ENCODE measurements around the gene ARHGAP10. TPM values are rescaled to one million over a fixed set of nuclear protein-coding genes. Genes with fewer than 3 reads are reported as not detected.
"Not testable (repeated sequence)": the region's sequence is repeated elsewhere in the genome, so short reads cannot be mapped to it uniquely, and the experiment has no call there.

The ARHGAP10 gene
- total RNA-seq, 1 experiment from 2014 or later, result 10.3 TPM

DNA sequence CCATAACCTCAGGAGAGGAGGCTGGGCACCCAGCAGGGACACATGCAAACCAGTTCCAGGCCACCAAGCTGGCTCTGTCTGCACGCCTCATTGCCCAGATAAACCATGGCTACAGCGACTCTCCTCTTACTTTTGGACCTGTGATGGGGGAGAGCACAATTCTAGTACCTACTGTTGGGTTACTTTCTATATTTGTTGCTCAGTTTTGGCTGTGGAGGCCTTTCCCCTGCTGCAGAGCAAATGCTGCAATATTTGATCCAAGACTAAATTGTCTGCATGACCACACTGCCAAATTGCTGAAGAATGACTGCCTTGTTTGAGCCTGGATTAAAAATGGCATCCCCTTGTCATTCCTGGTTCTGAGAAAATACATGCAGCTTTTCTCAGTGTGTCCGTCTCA lies 253.5 kb downstream of the ARHGAP10 start:
- no peak for DNase-seq (ENCODE audit: low spot score)

DNA sequence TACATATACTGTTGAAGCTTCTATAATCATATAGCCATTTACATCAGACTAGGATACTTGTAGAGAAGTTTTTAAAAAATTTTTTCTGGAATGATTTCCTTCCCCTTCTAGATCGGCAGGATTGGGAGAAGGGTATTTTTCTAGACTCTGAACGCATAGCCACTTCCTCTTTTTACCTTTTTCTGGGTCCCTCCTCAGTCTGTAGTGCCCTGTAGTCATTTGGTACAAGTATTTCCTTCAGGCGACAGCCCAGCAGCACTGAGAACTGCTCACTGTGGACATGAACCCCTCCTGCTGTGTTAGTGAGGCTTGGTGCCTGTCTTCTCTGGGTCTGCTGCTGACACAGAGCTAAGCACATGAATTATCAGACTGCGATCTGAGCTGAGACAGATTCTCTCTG lies 255.4 kb downstream of the ARHGAP10 start:
- DNase-seq (ENCODE audit: low spot score), result no peak

GRCh38 chr4:147991543-147992283 lies 259.8 kb downstream of the ARHGAP10 start:
- no peak for DNase-seq (ENCODE audit: low spot score)

GRCh38 chr4:147994076-147994475 lies 262.2 kb downstream of the ARHGAP10 start:
- no peak for DNase-seq (ENCODE audit: low spot score)

DNA sequence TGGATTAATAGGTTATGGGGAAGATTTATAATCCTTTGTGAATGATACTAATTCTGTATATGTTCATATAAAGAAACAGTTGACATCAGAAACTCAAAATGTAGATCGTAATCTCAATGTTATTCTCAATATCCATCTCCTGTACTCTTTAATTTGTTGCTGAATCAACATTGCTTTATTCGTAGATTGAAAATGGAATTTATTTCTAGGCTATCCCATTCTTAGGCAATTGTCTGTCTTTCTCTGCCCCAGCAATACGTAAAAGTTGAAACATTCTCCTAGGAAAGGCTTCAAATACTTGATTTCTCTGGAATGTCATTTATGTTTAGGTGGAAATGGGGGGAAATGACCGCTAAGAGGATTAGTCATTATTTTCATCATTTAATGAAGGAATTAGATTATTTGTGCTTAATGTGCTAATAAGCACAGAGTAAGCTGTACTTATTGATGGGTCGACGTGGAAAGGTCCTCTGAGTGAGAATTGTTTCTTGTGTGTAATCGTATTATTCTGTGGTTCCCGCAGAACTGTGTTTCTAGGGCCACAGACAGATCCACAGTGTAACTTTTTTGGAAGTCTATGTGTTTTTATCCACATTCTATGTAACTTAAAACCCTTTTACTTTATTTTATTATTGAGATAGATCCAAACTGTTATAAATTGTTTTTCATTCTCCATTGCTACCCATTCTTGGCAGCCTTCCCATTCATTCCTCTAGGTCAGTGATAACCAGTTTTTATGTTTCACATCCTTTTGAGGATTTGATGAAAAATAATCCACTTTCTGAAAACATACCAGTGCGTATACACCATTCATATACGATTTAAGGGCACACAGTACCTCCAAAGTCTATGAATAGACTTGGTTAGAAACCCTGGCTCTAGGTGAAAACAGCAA lies 262.9 kb downstream of the ARHGAP10 start:
- DNase-seq (ENCODE audit: low spot score), result no peak

GRCh38 chr4:147996859-147997258 lies 265.0 kb downstream of the ARHGAP10 start:
- no peak for DNase-seq (ENCODE audit: low spot score)

- DNase-seq (ENCODE audit: low spot score), result not testable (repeated sequence)
Measured at GRCh38 chr4:148000038-148000437, 268.1 kb downstream of the ARHGAP10 start.

DNA sequence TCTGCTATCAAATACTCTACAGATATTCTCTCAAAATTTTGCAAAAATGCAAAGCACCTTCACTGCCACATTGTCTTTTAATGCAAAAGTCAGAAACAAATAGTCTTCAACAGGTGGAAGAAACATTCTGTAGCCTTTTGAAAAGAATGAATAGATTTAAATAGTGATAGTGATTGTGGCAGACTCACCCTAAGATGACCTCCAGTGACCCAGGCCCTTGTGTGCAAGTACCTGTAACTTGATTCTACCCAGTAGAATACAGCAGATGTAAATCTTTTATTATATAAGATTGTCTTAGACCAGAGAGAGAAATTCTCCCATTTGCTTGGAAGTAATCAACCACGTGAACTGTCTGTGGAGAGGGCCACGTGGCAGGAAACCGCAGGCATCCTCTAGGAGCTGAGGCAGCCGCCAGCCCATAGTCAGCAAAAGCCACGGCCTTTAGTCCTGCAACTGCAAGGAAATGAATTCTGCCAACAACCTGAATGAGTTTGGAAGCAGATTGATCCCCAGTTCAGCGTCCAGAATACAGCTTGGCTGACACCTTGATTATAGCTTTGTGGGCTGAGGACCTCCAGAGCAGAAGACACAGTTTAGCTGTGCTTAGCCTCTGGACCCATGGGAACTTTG lies 272.5 kb downstream of the ARHGAP10 start:
- no peak for DNase-seq (ENCODE audit: low spot score)

DNA sequence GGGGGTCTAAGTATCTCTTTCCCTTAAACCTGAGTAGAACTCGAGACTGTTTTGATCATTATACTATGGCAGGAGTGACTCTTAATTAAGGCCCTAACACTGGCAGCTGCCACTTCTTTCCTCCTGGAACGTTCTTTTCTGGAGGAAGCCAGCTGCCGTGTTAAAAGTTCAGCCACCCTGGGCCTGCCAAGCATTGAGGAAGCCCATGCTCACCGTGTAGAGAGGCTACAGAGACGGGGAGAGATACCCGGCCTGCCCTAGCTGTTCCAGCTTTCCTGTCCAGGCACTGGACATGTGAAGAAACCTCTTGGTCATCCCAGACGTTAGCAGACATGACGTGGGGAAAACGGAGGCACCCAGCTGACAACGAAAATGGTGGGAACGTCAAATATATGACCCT lies 274.1 kb downstream of the ARHGAP10 start:
- DNase-seq (ENCODE audit: low spot score), result no peak

- DNase-seq (ENCODE audit: low spot score), result peak; percentile 92
Measured at GRCh38 chr4:148007314-148007760, 275.4 kb downstream of the ARHGAP10 start.

DNA sequence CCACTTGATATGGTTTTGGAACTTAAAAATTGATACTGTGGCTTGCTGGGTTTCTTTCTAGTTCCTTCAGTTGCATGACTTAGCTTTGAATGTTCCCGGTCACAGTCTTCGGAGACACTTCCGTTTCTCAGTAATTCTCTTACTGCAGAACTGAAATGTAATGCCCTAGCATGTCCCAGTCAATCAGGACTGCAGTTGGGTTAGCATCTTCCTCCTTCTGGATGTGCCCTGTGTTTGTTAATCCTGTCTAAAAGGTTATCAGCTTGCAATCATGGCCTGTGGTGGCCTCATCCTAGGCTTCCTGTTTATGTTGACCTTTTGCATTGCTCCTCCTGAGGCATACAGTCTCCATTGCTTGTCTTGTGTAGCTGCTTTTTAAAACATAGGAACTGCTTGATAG lies 275.9 kb downstream of the ARHGAP10 start:
- peak; percentile 11 for DNase-seq (ENCODE audit: low spot score)

DNA sequence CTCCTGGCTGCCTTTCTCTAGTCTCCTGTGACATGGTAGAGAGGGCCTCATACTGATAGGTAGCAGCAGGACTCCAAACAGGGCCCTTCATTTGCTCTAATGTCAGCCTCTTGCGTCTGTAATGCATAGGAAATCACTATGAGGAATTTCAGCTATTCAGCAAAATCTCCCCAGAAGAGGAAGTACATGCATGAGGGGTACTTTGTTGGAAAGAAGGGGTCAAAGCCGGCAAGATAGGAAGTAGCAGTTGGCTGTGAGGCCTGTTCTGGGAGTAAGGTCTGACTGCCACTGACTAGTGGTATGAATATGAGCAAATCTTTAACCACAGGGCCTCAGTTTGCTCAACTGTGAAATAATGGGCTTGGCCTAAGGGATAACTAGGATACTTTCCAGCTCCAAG lies 283.2 kb downstream of the ARHGAP10 start:
- no peak for DNase-seq (ENCODE audit: low spot score)

DNA sequence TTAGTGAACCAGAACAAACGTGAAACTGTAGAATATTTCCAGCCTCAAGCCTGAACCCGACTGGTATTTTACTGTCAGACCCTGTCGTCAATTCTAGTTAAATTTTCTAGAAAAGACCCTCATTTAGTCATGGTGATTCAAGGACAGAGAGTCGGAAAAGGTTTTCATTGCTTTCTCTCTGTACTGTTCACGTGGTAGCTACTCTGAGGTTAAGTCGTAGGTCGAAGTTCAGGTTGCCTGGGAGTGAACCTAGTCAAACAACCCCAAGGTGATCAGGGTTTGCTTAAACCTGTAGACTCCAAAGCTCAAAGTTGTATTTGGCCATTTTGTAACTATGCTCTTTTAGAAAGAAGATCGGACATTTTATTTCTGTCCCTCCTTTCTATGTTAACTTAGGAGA lies 283.6 kb downstream of the ARHGAP10 start:
- no peak for DNase-seq (ENCODE audit: low spot score)

- no peak for DNase-seq (ENCODE audit: low spot score)
Measured at GRCh38 chr4:148016063-148016637, 284.3 kb downstream of the ARHGAP10 start.

DNA sequence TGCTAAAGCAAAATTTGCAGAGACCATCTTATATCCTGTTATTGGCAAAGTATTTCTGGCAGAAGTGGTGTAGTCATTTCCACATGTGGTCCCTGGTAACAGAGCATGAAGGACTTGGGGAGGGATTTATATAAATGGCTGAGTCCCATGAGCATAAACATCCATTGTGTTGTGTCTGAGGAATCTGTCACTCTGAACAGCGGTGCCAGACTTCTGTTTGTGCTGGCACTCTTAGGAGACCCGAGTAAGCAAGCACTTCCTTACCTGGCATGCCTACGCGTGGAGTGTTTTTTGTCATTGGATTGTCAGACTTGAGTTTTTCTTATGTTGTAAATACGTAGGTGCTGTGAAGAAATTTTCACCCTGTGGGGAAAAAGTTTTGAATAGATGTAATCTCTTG lies 285.9 kb downstream of the ARHGAP10 start:
- DNase-seq (ENCODE audit: low spot score), result no peak

DNA sequence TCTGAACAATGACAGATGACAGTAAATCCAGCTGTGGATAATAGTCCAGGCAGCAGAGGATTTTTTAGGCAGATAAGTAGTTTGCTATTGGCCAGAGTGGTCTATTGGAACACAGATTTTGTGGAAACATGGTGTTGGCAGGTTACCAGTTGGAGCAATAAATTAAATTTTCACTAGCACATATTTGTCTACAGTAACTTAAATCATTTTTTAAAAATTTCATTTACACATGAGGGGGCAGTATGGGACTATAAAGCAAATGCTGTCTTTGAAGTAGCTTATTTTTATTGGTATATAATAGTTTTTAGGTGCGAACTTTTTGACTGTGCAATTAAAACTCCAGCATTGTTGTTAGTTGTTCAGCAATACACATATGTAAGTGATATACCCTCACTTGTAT lies 289.8 kb downstream of the ARHGAP10 start:
- DNase-seq (ENCODE audit: low spot score), result no peak

GRCh38 chr4:148022975-148023374 lies 291.1 kb downstream of the ARHGAP10 start:
- no peak for DNase-seq (ENCODE audit: low spot score)

GRCh38 chr4:148023512-148024181 lies 291.8 kb downstream of the ARHGAP10 start:
- DNase-seq (ENCODE audit: low spot score), result no peak

DNA sequence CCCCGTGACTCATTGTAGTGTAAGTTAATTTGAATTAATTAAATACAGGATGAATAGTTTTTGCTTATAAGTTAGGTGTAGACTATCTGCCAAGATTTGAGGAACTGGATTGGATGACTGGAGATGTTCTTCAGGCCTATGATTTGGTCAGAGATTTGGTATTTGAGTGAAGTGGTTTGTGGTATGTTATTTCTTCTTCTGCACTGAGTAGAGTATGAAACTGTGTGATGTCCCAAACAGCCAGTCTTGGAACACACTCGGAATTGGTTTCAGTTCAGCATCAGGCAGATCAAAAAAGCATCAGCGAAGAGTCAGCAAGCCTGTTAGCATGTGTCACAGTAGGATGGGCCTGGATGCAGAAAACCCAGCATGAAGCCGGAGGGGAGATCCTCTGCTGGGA lies 294.1 kb downstream of the ARHGAP10 start:
- no peak for DNase-seq (ENCODE audit: low spot score)

GRCh38 chr4:148027201-148027600 lies 295.3 kb downstream of the ARHGAP10 start:
- no peak for DNase-seq (ENCODE audit: low spot score)

DNA sequence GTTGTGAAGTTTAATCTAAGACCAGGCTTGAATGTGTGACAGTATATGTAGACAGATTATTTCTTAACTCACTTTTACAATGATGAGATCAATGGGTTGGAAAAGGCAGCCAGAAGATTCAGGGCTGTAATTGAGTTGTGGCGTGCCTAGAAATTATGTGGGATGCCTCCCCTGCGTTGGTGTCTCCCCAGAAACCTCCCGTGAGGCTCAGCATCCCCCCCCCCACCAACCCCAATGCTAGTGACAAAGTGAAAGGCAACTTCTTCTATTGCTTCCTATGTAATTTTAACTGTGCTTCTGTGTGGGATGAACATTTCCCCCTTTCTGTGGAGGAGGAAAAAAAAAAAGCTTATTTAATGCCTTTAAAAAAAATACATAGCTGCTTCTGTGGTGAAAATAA lies 297.9 kb downstream of the ARHGAP10 start:
- no peak for DNase-seq (ENCODE audit: low spot score)
